ENCODE data around the gene ZNRF1.

The ZNRF1 gene

DNA sequence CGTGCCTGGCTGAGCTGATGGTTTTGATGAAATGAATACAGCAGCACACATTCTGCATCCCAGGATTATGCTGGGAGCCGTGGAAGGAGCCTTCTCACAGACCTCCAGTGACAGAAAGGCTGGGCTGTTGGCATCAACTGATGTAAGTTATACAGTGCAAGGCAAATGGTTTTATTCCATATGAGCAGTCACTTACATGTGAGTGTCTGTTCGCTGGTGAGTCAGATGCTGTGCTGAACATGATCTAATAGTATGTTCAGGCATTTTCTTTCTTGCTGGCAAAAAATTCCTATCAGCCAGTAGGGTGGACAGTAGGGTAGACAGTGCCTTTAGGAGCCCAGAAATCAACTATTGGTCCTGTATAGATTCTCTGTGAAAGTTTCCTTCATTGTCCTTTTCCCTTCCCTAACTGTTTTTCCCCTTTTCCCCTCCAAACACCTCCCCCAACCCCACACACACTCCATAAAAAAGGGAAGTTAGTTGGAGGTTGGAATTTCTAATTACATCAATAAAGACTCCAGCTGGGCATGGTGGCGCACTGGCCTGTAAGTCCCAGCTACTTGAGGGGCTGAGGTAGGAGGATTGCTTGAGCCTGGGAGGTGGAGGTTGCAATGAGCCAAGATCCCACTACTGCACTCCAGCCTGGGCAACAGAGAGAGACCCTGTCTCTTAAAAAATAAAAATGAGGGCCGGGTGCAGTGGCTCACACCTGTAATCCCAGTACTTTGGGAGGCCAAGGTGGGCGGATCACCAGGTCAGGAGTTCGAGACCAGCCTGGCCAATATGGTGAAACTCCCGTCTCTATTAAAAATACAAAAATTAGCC, 81.6 kb downstream of the ZNRF1 start:
- no peak overlapping the region for H2AFZ ChIP-seq (ENCODE audit: insufficient read depth, low read length, poor library complexity)
- H3K27me3 ChIP-seq (ENCODE audit: insufficient read depth, low read length): no peaks in the 10 kb centered on the region
- H3K9me3 ChIP-seq (ENCODE audit: insufficient read depth, low read depth, low read length): peaks cover 2% of the 10 kb centered on the region
- no peaks in the 10 kb centered on the region for H3K79me1 ChIP-seq (ENCODE audit: low read length)
- no peak overlapping the region for H3K18ac ChIP-seq (ENCODE audit: low read length)
- no peak overlapping the region for H3K4me2 ChIP-seq (ENCODE audit: low read length)
- no peak overlapping the region for H2BK12ac ChIP-seq (ENCODE audit: low read length)
- H4K8ac ChIP-seq (ENCODE audit: low read depth, low read length): no peak overlapping the region
- H3K36me3 ChIP-seq (ENCODE audit: control insufficient read depth in 1 of 2, insufficient read depth in 2 of 2, low read length in 2 of 2): peaks cover 0 to 2% of the 10 kb centered on the region in 2 experiments
- no peak overlapping the region for H4K91ac ChIP-seq (ENCODE audit: low read depth, low read length)
- H2BK5ac ChIP-seq (ENCODE audit: low read depth, low read length, poor library complexity): no peak overlapping the region
- H3K27ac ChIP-seq (ENCODE audit: low read depth, low read length): no peak overlapping the region
- no peak overlapping the region for H3K14ac ChIP-seq (ENCODE audit: low read length)
- peak overlapping the region; percentile 32 for H3K4ac ChIP-seq (ENCODE audit: low read depth, low read length)
- peak; percentile 46 to 69 for DNase-seq
- no CpG with 5 or more reads among the region's 8 CpGs for WGBS (ENCODE audit: extremely low coverage, insufficient coverage, insufficient read length)
- no peak overlapping the region for H4K12ac ChIP-seq (ENCODE audit: low read depth, low read length)
- no peak overlapping the region for H3K4me3 ChIP-seq (ENCODE audit: low read depth, low read length)
- no peak overlapping the region for H2BK120ac ChIP-seq (ENCODE audit: insufficient read depth, low read length, poor library complexity)
- no peak overlapping the region for H3K9ac ChIP-seq (ENCODE audit: low read length)
- no peak overlapping the region for H2AK5ac ChIP-seq (ENCODE audit: low read length)
- H3K23ac ChIP-seq (ENCODE audit: low read length): no peak overlapping the region
- H3K4me1 ChIP-seq (ENCODE audit: control insufficient read depth in 1 of 2, insufficient read depth in 2 of 2, low read length in 2 of 2): peaks cover 0 to 3% of the 10 kb centered on the region in 2 experiments
- no peaks in the 10 kb centered on the region for H3K79me2 ChIP-seq (ENCODE audit: control insufficient read depth, insufficient read depth, low read length, poor library complexity)

DNA sequence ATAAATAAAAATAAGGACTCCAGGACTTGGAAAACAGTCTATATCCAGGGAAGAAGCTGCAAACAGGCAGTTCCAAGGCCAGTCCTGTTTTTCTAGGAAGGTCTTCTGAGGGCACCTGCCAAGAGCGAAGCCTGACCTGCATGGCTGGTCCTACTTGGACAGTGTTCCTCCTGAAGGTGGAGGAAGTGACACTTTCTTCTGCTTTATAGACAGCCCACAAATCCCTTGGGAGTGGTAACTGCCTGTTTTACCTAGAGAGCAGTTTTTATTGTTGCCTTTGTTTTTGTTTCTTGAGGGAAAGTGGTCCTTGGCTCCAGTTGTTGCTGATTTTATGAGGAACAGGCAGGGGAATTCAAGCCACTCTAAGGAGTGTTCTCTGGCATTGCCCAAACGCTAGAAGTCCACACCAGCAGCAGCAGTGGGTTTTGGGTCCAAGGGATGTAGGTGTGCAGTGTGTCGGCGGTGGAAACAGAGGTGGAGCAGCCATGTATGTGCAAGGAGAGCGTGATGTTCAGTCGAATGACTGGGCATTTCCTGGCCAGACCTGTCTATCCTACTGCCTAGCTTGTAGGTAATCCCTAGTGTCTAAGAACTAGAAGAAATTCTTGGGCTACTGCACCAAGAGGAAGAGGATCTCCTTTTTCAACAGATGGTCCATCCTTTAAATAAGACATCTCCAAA, 82.5 kb downstream of the ZNRF1 start:
- Histone ChIP-seq H3K18ac (ENCODE audit: low read length) (no peak overlapping the region), H3K4ac (ENCODE audit: low read depth, low read length) (no peak overlapping the region), H3K27ac (ENCODE audit: low read depth, low read length) (no peak overlapping the region), H3K9me3 (ENCODE audit: insufficient read depth, low read depth, low read length) (peaks cover 2% of the 10 kb centered on the region), H2BK120ac (ENCODE audit: insufficient read depth, low read length, poor library complexity) (no peak overlapping the region), H2AK5ac (ENCODE audit: low read length) (no peak overlapping the region), H3K4me1 (ENCODE audit: control insufficient read depth in 1 of 2, insufficient read depth in 2 of 2, low read length in 2 of 2) (peaks cover 0 to 3% of the 10 kb centered on the region in 2 experiments), H2BK12ac (ENCODE audit: low read length) (no peak overlapping the region), H4K8ac (ENCODE audit: low read depth, low read length) (no peak overlapping the region), H2AFZ (ENCODE audit: insufficient read depth, low read length, poor library complexity) (no peak overlapping the region), H4K12ac (ENCODE audit: low read depth, low read length) (no peak overlapping the region), H3K36me3 (ENCODE audit: control insufficient read depth in 1 of 2, insufficient read depth in 2 of 2, low read length in 2 of 2) (peaks cover 0 to 2% of the 10 kb centered on the region in 2 experiments), H3K23ac (ENCODE audit: low read length) (no peak overlapping the region), H4K91ac (ENCODE audit: low read depth, low read length) (no peak overlapping the region), H3K9ac (ENCODE audit: low read length) (no peak overlapping the region), H3K14ac (ENCODE audit: low read length) (no peak overlapping the region), H3K4me3 (ENCODE audit: low read depth, low read length) (no peak overlapping the region), H3K79me1 (ENCODE audit: low read length) (no peaks in the 10 kb centered on the region), H3K27me3 (ENCODE audit: insufficient read depth, low read length) (no peaks in the 10 kb centered on the region), H2BK5ac (ENCODE audit: low read depth, low read length, poor library complexity) (no peak overlapping the region), H3K79me2 (ENCODE audit: control insufficient read depth, insufficient read depth, low read length, poor library complexity) (no peaks in the 10 kb centered on the region), H3K4me2 (ENCODE audit: low read length) (no peak overlapping the region)
- DNase-seq: no peak
- WGBS (ENCODE audit: extremely low coverage, insufficient coverage, insufficient read length): no CpG with 5 or more reads among the region's 6 CpGs

DNA sequence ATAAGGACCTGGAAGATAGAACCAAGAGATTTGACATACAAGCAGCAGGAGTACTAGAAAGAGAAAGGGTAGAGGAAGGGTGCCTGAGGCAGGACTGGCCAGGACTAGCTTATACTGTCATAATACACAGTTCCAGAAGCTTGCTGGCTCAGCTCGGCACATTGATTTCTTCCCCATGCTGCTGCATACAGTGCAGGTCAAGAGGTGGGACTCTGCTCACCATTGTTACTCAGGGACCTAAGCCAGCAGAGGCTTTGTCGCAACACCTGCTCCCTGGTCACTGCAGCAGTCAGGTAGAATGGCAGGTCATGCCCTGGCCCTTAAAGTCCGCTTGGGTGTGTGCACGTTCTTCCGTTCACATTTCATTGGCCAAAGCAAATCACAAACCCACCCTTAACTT, 85.0 kb downstream of the ZNRF1 start:
- Histone ChIP-seq H3K4me1 (ENCODE audit: control insufficient read depth in 1 of 2, insufficient read depth in 2 of 2, low read length in 2 of 2) (peaks cover 5 to 12% of the 10 kb centered on the region in 2 experiments), H2BK120ac (ENCODE audit: insufficient read depth, low read length, poor library complexity) (no peak overlapping the region), H3K27me3 (ENCODE audit: insufficient read depth, low read length) (no peaks in the 10 kb centered on the region), H4K91ac (ENCODE audit: low read depth, low read length) (no peak overlapping the region), H3K9ac (ENCODE audit: low read length) (no peak overlapping the region), H4K12ac (ENCODE audit: low read depth, low read length) (no peak overlapping the region), H2AFZ (ENCODE audit: insufficient read depth, low read length, poor library complexity) (no peak overlapping the region), H2BK5ac (ENCODE audit: low read depth, low read length, poor library complexity) (no peak overlapping the region), H3K27ac (ENCODE audit: low read depth, low read length) (no peak overlapping the region), H3K4me2 (ENCODE audit: low read length) (no peak overlapping the region), H3K14ac (ENCODE audit: low read length) (no peak overlapping the region), H3K9me3 (ENCODE audit: insufficient read depth, low read depth, low read length) (peaks cover 2% of the 10 kb centered on the region), H3K36me3 (ENCODE audit: control insufficient read depth in 1 of 2, insufficient read depth in 2 of 2, low read length in 2 of 2) (peaks cover 0 to 2% of the 10 kb centered on the region in 2 experiments), H3K4ac (ENCODE audit: low read depth, low read length) (no peak overlapping the region), H2AK5ac (ENCODE audit: low read length) (no peak overlapping the region), H3K79me1 (ENCODE audit: low read length) (no peaks in the 10 kb centered on the region), H4K8ac (ENCODE audit: low read depth, low read length) (no peak overlapping the region), H2BK12ac (ENCODE audit: low read length) (no peak overlapping the region), H3K18ac (ENCODE audit: low read length) (no peak overlapping the region), H3K4me3 (ENCODE audit: low read depth, low read length) (no peak overlapping the region), H3K79me2 (ENCODE audit: control insufficient read depth, insufficient read depth, low read length, poor library complexity) (peaks cover 4% of the 10 kb centered on the region), H3K23ac (ENCODE audit: low read length) (no peak overlapping the region)
- no CpG with 5 or more reads among the region's 5 CpGs for WGBS (ENCODE audit: extremely low coverage, insufficient coverage, insufficient read length)
- DNase-seq: peak in 1 of 2 donors; percentile 36

DNA sequence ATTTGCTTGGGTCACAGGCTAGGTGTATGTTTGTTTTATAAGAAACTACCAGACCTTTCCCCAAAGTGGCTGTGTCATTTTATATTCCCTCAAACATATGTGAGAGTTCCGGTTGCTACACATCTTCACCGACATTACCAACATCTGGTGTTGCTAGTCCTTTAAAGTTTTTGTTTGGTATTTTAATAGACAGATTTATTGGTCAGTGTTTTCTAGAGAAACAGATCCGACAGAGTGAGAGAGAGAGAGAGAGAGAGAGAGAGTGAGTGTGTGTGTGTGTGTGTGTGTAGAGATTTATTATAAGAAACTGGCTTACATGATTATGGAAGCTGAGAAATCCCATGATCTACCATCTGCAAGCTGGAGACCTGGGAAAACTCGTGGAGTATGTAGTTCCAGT, 86.7 kb downstream of the ZNRF1 start:
- no peak overlapping the region for H3K23ac ChIP-seq (ENCODE audit: low read length)
- H4K8ac ChIP-seq (ENCODE audit: low read depth, low read length): no peak overlapping the region
- no peak overlapping the region for H3K4me3 ChIP-seq (ENCODE audit: low read depth, low read length)
- no peak overlapping the region for H3K18ac ChIP-seq (ENCODE audit: low read length)
- H3K27ac ChIP-seq (ENCODE audit: low read depth, low read length): no peak overlapping the region
- no peak overlapping the region for H3K14ac ChIP-seq (ENCODE audit: low read length)
- H2AFZ ChIP-seq (ENCODE audit: insufficient read depth, low read length, poor library complexity): no peak overlapping the region
- no peak overlapping the region for H2AK5ac ChIP-seq (ENCODE audit: low read length)
- DNase-seq: no peak
- WGBS (ENCODE audit: extremely low coverage, insufficient coverage, insufficient read length): no CpG with 5 or more reads among the region's 4 CpGs
- no peak overlapping the region for H3K4ac ChIP-seq (ENCODE audit: low read depth, low read length)
- H4K12ac ChIP-seq (ENCODE audit: low read depth, low read length): no peak overlapping the region
- peaks cover 0 to 2% of the 10 kb centered on the region in 2 experiments for H3K36me3 ChIP-seq (ENCODE audit: control insufficient read depth in 1 of 2, insufficient read depth in 2 of 2, low read length in 2 of 2)
- H2BK5ac ChIP-seq (ENCODE audit: low read depth, low read length, poor library complexity): no peak overlapping the region
- H3K4me2 ChIP-seq (ENCODE audit: low read length): no peak overlapping the region
- no peak overlapping the region for H3K9ac ChIP-seq (ENCODE audit: low read length)
- H4K91ac ChIP-seq (ENCODE audit: low read depth, low read length): peak overlapping the region; percentile 8
- peaks cover 2% of the 10 kb centered on the region for H3K9me3 ChIP-seq (ENCODE audit: insufficient read depth, low read depth, low read length)
- H3K79me2 ChIP-seq (ENCODE audit: control insufficient read depth, insufficient read depth, low read length, poor library complexity): peaks cover 8% of the 10 kb centered on the region
- H3K27me3 ChIP-seq (ENCODE audit: insufficient read depth, low read length): no peaks in the 10 kb centered on the region
- no peak overlapping the region for H2BK120ac ChIP-seq (ENCODE audit: insufficient read depth, low read length, poor library complexity)
- peaks cover 10 to 15% of the 10 kb centered on the region in 2 experiments for H3K4me1 ChIP-seq (ENCODE audit: control insufficient read depth in 1 of 2, insufficient read depth in 2 of 2, low read length in 2 of 2)
- H3K79me1 ChIP-seq (ENCODE audit: low read length): peaks cover 1% of the 10 kb centered on the region
- no peak overlapping the region for H2BK12ac ChIP-seq (ENCODE audit: low read length)
